Measurements from ENCODE around the gene ERBB2. TPM values are rescaled to one million over a fixed set of nuclear protein-coding genes. Genes with fewer than 3 reads are reported as not detected.

The ERBB2 gene
- total RNA-seq, 1 donor: 44.2 TPM

GRCh38 chr17:39726617-39727016 lies 26.8 kb downstream of the ERBB2 start:
- Histone ChIP-seq H3K27me3 (ENCODE audit: insufficient read depth, low read length) (no peaks in the 10 kb centered on the region), H3K4me1 (ENCODE audit: insufficient read depth, low read length) (peaks cover 6% of the 10 kb centered on the region), H4K20me1 (ENCODE audit: insufficient read depth, low read length) (no peaks in the 10 kb centered on the region), H3K4me2 (ENCODE audit: insufficient read depth, low read length) (no peak overlapping the region), H3K9me3 (ENCODE audit: low read depth, low read length) (no peaks in the 10 kb centered on the region), H3K79me2 (ENCODE audit: insufficient read depth, low read length) (no peaks in the 10 kb centered on the region), H3K27ac (ENCODE audit: low read depth, low read length) (no peak overlapping the region), H3K4me3 (ENCODE audit: insufficient read depth, low read length) (no peak overlapping the region), H3K36me3 (ENCODE audit: insufficient read depth, low read length) (peaks cover 23% of the 10 kb centered on the region), H2AFZ (ENCODE audit: low read length) (no peak overlapping the region)
- DNase-seq (ENCODE audit: insufficient read length, low spot score, missing footprints): peak; percentile 52
- TF ChIP-seq CTCF (IDR thresholded peaks at IDR 0.05; ENCODE audit: extremely low read depth, low read depth, low read length): no peak

- no peak for TF ChIP-seq CTCF (IDR thresholded peaks at IDR 0.05; ENCODE audit: extremely low read depth, low read depth, low read length)
- no peaks in the 10 kb centered on the region for H3K79me2 ChIP-seq (ENCODE audit: insufficient read depth, low read length)
- H3K4me1 ChIP-seq (ENCODE audit: insufficient read depth, low read length): peaks cover 6% of the 10 kb centered on the region
- H3K9me3 ChIP-seq (ENCODE audit: low read depth, low read length): no peaks in the 10 kb centered on the region
- H3K36me3 ChIP-seq (ENCODE audit: insufficient read depth, low read length): peaks cover 23% of the 10 kb centered on the region
- no peak overlapping the region for H3K27ac ChIP-seq (ENCODE audit: low read depth, low read length)
- no peak overlapping the region for H3K4me3 ChIP-seq (ENCODE audit: insufficient read depth, low read length)
- DNase-seq (ENCODE audit: insufficient read length, low spot score, missing footprints): peak; percentile 46
- H3K4me2 ChIP-seq (ENCODE audit: insufficient read depth, low read length): no peak overlapping the region
- H2AFZ ChIP-seq (ENCODE audit: low read length): no peak overlapping the region
- H3K27me3 ChIP-seq (ENCODE audit: insufficient read depth, low read length): no peaks in the 10 kb centered on the region
- H4K20me1 ChIP-seq (ENCODE audit: insufficient read depth, low read length): no peaks in the 10 kb centered on the region
Observed at GRCh38 chr17:39727556-39727955, 27.7 kb downstream of the ERBB2 start.

GRCh38 chr17:39729280-39729851 lies 29.5 kb downstream of the ERBB2 start:
- Histone ChIP-seq H3K4me2 (ENCODE audit: insufficient read depth, low read length) (peak overlapping the region; percentile 81), H3K9me3 (ENCODE audit: low read depth, low read length) (no peaks in the 10 kb centered on the region), H3K27ac (ENCODE audit: low read depth, low read length) (peak overlapping the region; percentile 69), H3K4me1 (ENCODE audit: insufficient read depth, low read length) (peaks cover 6% of the 10 kb centered on the region), H3K27me3 (ENCODE audit: insufficient read depth, low read length) (no peaks in the 10 kb centered on the region), H3K79me2 (ENCODE audit: insufficient read depth, low read length) (no peaks in the 10 kb centered on the region), H4K20me1 (ENCODE audit: insufficient read depth, low read length) (no peaks in the 10 kb centered on the region), H2AFZ (ENCODE audit: low read length) (no peak overlapping the region), H3K4me3 (ENCODE audit: insufficient read depth, low read length) (peak overlapping the region; percentile 83), H3K36me3 (ENCODE audit: insufficient read depth, low read length) (peaks cover 23% of the 10 kb centered on the region)
- TF ChIP-seq CTCF (IDR thresholded peaks at IDR 0.05; ENCODE audit: extremely low read depth, low read depth, low read length): no peak
- DNase-seq (ENCODE audit: insufficient read length, low spot score, missing footprints): peak; percentile 85

GRCh38 chr17:39730095-39730921 lies 30.4 kb downstream of the ERBB2 start, which contains the start of gene MIEN1:
TSS of gene MIEN1 (minus strand) at chr17:39730532. CDS start at chr17:39730495, 37 bp downstream.
- peak; percentile 63 for TF ChIP-seq CTCF (IDR thresholded peaks at IDR 0.05; ENCODE audit: extremely low read depth, low read depth, low read length)
- Histone ChIP-seq H3K36me3 (ENCODE audit: insufficient read depth, low read length) (peaks cover 14% of the 10 kb centered on the region), H3K4me2 (ENCODE audit: insufficient read depth, low read length) (peak within 1 kb of the TSS; percentile 81), H3K79me2 (ENCODE audit: insufficient read depth, low read length) (no peaks in the 10 kb centered on the region), H3K9me3 (ENCODE audit: low read depth, low read length) (no peaks in the 10 kb centered on the region), H2AFZ (ENCODE audit: low read length) (peak within 1 kb of the TSS; percentile 92), H3K27ac (ENCODE audit: low read depth, low read length) (peak within 1 kb of the TSS; percentile 69), H3K4me1 (ENCODE audit: insufficient read depth, low read length) (peaks cover 6% of the 10 kb centered on the region), H3K27me3 (ENCODE audit: insufficient read depth, low read length) (no peaks in the 10 kb centered on the region), H4K20me1 (ENCODE audit: insufficient read depth, low read length) (no peaks in the 10 kb centered on the region), H3K4me3 (ENCODE audit: insufficient read depth, low read length) (peak within 1 kb of the TSS; percentile 83)
- DNase-seq (ENCODE audit: insufficient read length, low spot score, missing footprints): peak; percentile 99

Measured in osteoblast (primary cell).